ENCODE data around the gene KDM2A.

DNA sequence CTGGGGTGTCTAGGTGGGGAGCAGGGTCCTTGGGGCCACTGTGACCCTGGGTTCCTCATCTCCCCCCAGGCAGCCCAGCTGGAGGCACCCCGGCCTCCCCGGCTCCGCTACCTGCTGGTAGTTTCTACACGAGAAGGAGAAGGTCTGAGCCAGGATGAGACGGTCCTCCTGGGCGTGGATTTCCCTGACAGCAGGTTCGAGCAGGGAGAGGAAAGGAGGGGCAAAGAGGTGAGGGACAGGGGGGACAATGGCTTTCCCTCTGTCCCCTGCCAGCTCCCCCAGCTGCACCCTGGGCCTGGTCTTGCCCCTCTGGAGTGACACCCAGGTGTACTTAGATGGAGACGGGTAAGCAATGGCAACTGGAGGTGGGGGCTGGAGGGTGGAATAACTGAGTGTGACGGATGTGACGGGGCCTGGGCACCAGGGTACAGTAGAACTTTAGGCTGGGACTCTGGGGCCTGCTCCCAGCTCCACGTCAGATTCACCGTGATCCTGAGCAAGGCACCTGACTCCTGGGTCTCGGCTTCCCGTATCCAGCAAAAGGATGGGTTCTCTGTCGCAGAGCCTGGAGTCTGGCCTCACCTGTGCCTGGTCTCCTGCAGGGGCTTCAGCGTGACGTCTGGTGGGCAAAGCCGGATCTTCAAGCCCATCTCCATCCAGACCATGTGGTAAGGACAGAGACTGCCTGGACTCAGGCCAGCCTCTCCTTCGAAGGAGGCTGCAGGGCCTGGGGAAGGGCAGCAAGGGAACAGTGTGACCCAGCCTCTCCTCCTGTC lies 187.9 kb downstream of the KDM2A start:
- TF ChIP-seq, protein P1, sequence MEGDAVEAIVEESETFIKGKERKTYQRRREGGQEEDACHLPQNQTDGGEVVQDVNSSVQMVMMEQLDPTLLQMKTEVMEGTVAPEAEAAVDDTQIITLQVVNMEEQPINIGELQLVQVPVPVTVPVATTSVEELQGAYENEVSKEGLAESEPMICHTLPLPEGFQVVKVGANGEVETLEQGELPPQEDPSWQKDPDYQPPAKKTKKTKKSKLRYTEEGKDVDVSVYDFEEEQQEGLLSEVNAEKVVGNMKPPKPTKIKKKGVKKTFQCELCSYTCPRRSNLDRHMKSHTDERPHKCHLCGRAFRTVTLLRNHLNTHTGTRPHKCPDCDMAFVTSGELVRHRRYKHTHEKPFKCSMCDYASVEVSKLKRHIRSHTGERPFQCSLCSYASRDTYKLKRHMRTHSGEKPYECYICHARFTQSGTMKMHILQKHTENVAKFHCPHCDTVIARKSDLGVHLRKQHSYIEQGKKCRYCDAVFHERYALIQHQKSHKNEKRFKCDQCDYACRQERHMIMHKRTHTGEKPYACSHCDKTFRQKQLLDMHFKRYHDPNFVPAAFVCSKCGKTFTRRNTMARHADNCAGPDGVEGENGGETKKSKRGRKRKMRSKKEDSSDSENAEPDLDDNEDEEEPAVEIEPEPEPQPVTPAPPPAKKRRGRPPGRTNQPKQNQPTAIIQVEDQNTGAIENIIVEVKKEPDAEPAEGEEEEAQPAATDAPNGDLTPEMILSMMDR (IDR thresholded peaks at IDR 0.05), result no peak
- no peak for TF ChIP-seq EZH2 (IDR thresholded peaks at IDR 0.05; ENCODE audit: borderline replicate concordance, insufficient read depth, low read depth, low read length, poor library complexity, severe bottlenecking)

Data from B cell (primary cell).